AG09309 (cell line): ENCODE data around the gene HMCES.
"Not testable (repeated sequence)": the region's sequence is repeated elsewhere in the genome, so short reads cannot be mapped to it uniquely, and the experiment has no call there.

Source experiments
- DNase-seq: peaks from one replicate; pipeline ENCODE4 v3.0.0-alpha.2; 2010; ENCODE audit warnings: low read depth
- H3K4me3 ChIP-seq: 2 replicates; pipeline ENCODE4 v1.5.1; 2011; ENCODE audit warnings: mild to moderate bottlenecking, low read depth, low read length, moderate library complexity; ENCODE audit not compliant: control insufficient read depth
- TF ChIP-seq, protein P1 (sequence below): IDR thresholded peaks from 2 replicates; pipeline ENCODE4 v1.5.1; 2011; ENCODE audit warnings: mild to moderate bottlenecking, low read depth, low read length, inconsistent platforms; ENCODE audit not compliant: insufficient read depth, control insufficient read depth; ENCODE audit errors: missing control alignments

HMCES gene

DNA sequence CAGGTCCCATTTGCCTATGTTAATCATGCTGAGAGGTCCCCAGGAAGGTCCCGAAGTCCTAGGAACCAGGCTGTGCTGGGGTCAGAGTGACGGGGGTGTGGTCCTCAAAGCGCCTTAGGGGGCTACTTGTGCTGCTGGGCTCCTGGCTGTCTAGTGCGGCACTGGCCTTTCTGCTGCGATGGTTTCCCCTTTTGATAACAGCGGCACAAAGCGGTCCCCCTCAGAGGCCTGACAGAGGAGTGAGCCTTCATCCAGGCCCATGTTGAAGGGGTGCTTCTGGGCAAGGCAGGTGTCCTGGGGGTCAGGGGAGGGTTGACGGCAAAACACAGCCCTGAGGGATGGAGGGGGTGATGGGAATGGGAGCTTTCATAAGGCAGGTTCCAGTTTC lies 68.8 kb downstream of the HMCES start:
- no peak overlapping the region for H3K4me3 ChIP-seq
- no peak for DNase-seq
- TF ChIP-seq, protein P1, sequence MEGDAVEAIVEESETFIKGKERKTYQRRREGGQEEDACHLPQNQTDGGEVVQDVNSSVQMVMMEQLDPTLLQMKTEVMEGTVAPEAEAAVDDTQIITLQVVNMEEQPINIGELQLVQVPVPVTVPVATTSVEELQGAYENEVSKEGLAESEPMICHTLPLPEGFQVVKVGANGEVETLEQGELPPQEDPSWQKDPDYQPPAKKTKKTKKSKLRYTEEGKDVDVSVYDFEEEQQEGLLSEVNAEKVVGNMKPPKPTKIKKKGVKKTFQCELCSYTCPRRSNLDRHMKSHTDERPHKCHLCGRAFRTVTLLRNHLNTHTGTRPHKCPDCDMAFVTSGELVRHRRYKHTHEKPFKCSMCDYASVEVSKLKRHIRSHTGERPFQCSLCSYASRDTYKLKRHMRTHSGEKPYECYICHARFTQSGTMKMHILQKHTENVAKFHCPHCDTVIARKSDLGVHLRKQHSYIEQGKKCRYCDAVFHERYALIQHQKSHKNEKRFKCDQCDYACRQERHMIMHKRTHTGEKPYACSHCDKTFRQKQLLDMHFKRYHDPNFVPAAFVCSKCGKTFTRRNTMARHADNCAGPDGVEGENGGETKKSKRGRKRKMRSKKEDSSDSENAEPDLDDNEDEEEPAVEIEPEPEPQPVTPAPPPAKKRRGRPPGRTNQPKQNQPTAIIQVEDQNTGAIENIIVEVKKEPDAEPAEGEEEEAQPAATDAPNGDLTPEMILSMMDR: no peak

DNA sequence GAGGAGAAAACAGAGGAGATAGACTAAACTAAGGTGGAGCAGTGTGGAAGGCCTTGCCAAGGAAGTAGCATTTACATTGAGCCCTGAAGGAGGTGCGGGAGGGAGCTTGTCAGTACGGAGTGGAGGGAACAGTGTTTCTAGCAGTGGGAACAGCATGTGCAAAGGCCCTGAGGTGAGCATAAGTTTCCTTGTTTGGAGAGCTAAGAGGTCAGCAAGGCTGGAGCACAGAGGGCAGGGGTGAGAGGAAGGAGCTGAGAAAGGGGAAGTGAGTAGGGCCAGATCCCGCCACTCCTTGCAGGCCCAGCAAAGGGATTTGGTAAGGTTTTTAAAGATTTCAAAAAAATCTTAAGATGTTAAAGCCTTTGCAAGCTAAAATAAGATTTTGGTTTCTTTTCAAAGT lies 70.1 kb downstream of the HMCES start:
- DNase-seq: no peak
- TF ChIP-seq, protein P1: no peak
- H3K4me3 ChIP-seq: no peak overlapping the region

DNA sequence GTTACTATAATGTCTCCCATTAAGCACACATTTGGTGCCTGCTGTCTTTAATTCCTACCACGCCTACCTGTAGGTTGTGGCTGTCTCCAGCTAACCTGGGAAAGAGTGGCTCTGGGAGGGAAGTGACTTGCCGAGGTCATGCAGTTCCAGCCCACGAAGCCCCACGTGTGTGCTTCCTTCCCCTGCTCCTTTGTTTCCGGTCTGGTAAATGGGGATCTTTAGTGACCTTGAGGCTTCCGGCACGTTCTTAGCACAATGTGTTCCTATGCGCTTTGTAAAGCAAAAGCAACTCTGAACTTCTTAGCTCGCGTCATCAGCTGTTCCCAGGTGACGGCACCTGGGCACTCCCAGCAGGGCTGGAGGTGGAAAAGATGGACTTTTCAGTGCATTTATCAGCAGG lies 70.5 kb downstream of the HMCES start:
- not testable (repeated sequence) for DNase-seq, H3K4me3 ChIP-seq

DNA sequence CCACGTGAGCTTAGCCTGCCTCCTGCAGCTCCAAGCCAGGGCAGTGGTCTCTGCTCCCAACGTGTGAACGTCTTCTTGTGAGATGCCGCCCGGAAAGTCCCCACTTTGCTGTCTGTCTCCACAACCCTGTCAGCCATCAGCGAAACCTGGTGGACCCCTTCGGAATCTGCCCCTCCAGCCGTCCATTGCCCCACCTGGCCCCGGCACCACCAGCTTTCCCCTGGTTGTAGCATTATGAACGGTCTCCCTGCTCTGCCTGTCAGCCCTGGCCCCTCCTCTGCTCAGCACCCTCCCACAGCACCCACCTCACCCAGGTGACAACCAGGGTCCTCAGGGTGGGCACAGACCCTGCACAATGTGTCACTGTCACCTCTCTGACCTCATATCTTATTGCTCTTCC lies 71.1 kb downstream of the HMCES start:
- no peak overlapping the region for H3K4me3 ChIP-seq
- DNase-seq: no peak
- TF ChIP-seq, protein P1: no peak

DNA sequence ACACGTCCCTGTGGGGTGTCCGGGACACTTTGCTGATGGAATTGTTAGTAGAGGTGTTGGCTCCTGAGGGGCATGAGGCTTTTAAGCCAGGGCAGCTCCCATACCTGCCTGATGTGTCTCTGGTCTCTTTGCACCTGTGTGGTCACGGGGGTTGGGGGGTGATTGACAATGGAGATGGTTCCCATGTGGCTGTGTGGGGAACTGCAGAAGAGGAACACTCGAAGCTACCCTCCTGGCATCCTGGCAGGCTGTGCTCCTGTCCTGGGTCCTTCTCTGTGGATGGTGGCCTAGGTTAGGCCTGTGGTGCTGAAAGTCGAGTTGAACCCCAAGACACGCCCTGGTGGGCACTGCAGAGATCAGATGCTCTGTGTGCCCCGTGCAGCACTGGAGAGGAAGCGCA lies 73.4 kb downstream of the HMCES start:
- no peak for DNase-seq
- TF ChIP-seq, protein P1: no peak
- H3K4me3 ChIP-seq: no peak overlapping the region

DNA sequence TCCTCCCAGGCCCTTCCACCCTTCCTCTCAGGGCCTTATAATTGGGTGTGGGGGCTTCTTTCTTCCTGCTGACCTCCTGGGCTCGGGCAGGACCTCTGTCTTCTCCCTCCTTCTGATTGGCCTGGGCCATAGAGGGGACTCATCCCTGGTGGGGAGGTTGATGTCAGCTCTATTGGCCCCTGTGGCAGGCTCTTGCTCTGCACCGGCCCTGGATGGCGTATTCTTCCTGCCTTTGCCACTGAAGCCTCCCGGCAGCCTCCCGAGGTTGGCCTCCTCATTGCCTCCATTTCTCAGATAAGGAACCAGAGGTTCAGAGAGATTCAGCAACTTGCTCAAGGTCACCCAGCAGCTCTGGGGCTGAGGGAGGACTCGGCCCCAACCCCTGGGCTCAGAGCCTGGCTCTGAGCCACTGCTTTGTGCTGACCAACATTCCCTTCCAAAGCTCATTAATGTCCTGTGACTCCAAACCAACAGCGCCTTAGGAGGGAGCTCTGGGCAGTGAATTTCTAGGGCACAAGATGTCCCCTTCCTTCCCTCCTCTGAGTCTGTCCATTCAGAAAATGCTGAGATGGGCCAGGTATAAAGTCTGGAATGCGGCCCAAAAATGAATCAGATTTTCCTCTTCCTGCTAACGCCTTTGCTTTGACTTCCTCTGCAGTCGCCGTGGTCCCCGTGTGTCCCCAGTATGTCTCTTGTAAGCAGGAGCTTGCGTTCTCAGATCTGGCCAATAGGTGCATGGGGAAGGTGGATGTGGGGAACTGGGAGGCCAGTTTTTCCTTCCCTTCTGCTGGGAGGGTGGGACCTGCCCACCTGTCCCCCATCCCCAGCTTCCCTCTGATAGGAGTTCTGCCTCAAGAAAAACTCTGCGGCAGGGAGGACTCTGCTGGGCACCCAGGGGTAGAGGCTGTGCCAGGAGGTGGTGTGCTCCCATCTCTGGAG lies 74.2 kb downstream of the HMCES start:
- TF ChIP-seq, protein P1: no peak
- no peak for DNase-seq
- H3K4me3 ChIP-seq: no peak overlapping the region

DNA sequence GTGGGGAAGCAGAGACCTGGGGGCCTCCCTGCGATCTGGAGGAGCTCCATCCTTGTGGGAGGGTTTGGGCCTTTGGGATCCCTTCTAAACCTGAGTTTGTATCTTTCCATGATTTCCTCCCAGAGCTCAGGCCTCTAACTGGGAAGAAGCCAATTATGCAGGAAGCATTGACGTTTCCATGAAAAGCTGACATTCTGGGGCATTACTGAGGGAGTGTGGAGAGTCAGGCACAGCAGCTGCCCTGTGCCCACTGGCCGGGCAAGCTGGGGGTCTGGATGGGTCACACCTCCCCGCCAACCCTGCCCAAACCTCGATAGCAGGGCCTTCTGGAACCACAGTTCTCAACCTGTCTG lies 74.9 kb downstream of the HMCES start:
- TF ChIP-seq, protein P1: no peak
- no peak for DNase-seq
- no peak overlapping the region for H3K4me3 ChIP-seq
